Measurements from ENCODE around the gene ARRDC4.

Gene ARRDC4

GRCh38 chr15:97960364-97961066 is at the start of gene ARRDC4:
ARRDC4 (plus strand) TSS chr15:97960703; CDS start chr15:97960862, 159 bp downstream.
- peak; percentile 56 for TF ChIP-seq CREB1 (IDR thresholded peaks at IDR 0.05; ENCODE audit: low read depth)
- TF ChIP-seq, protein P1, sequence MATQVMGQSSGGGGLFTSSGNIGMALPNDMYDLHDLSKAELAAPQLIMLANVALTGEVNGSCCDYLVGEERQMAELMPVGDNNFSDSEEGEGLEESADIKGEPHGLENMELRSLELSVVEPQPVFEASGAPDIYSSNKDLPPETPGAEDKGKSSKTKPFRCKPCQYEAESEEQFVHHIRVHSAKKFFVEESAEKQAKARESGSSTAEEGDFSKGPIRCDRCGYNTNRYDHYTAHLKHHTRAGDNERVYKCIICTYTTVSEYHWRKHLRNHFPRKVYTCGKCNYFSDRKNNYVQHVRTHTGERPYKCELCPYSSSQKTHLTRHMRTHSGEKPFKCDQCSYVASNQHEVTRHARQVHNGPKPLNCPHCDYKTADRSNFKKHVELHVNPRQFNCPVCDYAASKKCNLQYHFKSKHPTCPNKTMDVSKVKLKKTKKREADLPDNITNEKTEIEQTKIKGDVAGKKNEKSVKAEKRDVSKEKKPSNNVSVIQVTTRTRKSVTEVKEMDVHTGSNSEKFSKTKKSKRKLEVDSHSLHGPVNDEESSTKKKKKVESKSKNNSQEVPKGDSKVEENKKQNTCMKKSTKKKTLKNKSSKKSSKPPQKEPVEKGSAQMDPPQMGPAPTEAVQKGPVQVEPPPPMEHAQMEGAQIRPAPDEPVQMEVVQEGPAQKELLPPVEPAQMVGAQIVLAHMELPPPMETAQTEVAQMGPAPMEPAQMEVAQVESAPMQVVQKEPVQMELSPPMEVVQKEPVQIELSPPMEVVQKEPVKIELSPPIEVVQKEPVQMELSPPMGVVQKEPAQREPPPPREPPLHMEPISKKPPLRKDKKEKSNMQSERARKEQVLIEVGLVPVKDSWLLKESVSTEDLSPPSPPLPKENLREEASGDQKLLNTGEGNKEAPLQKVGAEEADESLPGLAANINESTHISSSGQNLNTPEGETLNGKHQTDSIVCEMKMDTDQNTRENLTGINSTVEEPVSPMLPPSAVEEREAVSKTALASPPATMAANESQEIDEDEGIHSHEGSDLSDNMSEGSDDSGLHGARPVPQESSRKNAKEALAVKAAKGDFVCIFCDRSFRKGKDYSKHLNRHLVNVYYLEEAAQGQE (IDR thresholded peaks at IDR 0.05; ENCODE audit: low read depth) = no peak
- peak; percentile 99 for TF ChIP-seq EGR1 (IDR thresholded peaks at IDR 0.05)
- TF ChIP-seq, protein P2, sequence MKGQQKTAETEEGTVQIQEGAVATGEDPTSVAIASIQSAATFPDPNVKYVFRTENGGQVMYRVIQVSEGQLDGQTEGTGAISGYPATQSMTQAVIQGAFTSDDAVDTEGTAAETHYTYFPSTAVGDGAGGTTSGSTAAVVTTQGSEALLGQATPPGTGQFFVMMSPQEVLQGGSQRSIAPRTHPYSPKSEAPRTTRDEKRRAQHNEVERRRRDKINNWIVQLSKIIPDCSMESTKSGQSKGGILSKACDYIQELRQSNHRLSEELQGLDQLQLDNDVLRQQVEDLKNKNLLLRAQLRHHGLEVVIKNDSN (IDR thresholded peaks at IDR 0.05) = peak; percentile 90
- no peak for TF ChIP-seq CEBPB (IDR thresholded peaks at IDR 0.05)
- TF ChIP-seq, protein P3, sequence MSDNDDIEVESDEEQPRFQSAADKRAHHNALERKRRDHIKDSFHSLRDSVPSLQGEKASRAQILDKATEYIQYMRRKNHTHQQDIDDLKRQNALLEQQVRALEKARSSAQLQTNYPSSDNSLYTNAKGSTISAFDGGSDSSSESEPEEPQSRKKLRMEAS (IDR thresholded peaks at IDR 0.05) = peak; percentile 76
- TF ChIP-seq YY1 (IDR thresholded peaks at IDR 0.05; ENCODE audit: low read depth) = no peak
- no peak; the same call in 1 of the 2 replicates for TF ChIP-seq EP300 (IDR thresholded peaks at IDR 0.05; ENCODE audit: borderline replicate concordance)
- TF ChIP-seq TAF1 (IDR thresholded peaks at IDR 0.05; ENCODE audit: low read depth) = 0 out of 2 replicates have a peak, but pooled peaks have one; percentile 16

DNA sequence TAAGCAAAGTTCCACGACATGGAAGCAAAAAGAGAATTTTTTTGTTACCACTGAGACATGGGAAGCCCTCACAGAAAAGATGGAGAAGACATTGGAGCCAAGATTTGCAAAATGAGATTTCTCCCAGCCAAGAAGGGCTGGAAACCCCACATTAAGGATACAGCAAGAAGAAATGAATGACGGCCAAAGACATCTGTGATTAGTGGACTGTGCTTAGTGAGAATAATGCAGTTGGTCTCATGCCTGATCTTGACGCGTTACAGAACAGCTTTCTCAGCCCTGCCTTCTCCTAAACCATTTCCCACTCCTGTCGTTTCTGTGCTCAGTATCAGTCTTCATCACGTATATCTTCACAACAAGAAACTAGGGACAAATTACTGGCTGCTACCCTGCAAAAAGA is 45.8 kb upstream of the ARRDC4 start:
- TF ChIP-seq TAF1 (IDR thresholded peaks at IDR 0.05; ENCODE audit: low read depth) (no peak), ZBTB7A (IDR thresholded peaks at IDR 0.05; ENCODE audit: low read depth) (no peak), CEBPB (IDR thresholded peaks at IDR 0.05) (no peak), TEAD4 (IDR thresholded peaks at IDR 0.05) (no peak), YY1 (IDR thresholded peaks at IDR 0.05; ENCODE audit: low read depth) (no peak), EGR1 (IDR thresholded peaks at IDR 0.05) (no peak), TCF12 (IDR thresholded peaks at IDR 0.05; ENCODE audit: low read depth) (no peak), NFIC (IDR thresholded peaks at IDR 0.05) (no peak), RAD21 (IDR thresholded peaks at IDR 0.05; ENCODE audit: low read depth) (no peak), CREB1 (IDR thresholded peaks at IDR 0.05; ENCODE audit: low read depth) (no peak)
- TF ChIP-seq, protein P2 (IDR thresholded peaks at IDR 0.05) = no peak
- TF ChIP-seq, protein P3 (IDR thresholded peaks at IDR 0.05) = no peak
- TF ChIP-seq, protein P1 (IDR thresholded peaks at IDR 0.05; ENCODE audit: low read depth) = no peak

DNA sequence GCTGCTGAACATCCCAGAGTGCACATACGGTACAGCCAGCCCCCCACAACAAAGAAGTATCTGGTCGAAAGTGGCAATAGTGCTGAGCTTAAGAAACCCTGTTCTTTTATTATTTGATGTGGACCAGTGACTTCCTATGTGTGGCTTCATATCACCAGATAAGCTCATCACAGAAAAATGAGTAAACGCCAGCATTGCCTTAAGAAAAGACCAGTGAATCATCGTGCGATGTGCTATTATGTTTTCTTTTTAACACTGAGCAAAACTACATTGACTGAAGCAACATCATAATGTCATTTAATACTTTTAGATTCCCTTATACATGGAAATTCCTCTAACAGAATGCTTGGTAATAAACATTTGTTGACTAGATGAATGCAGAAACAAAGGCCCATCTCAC is 45.2 kb upstream of the ARRDC4 start:
- TF ChIP-seq TEAD4 (IDR thresholded peaks at IDR 0.05) = no peak

DNA sequence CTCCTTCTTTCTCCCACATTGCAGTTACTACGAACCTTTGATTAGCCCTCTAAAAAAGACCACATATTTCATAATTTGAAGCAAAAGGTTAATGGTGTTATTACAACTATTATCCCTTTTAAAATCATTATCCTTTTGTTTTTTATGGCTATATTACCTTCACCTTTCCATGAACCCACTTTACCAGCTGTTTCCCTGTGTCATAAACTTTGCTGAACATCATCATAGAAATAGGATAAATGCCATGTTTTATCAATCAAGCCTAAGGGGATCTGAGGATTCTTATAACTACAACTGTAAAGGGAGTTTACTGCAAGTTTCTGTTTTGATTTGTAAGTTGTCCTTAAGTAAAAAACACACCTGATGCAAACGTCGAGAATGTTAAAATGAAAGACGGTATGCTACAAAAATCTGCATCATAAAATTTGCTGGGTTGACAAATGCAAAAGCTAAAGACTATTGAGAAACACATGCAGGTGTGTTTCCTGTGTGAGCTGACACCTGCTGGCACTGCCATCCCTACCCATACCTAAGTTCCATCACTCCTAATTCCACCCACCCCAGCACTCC is 39.1 kb upstream of the ARRDC4 start:
- no peak for TF ChIP-seq FOXM1 (IDR thresholded peaks at IDR 0.05; ENCODE audit: borderline replicate concordance, low read depth)
- no peak for TF ChIP-seq TCF12 (IDR thresholded peaks at IDR 0.05; ENCODE audit: low read depth)
- no peak for TF ChIP-seq EP300 (IDR thresholded peaks at IDR 0.05; ENCODE audit: borderline replicate concordance)
- TF ChIP-seq TEAD4 (IDR thresholded peaks at IDR 0.05) = no peak
- TF ChIP-seq ZBTB7A (IDR thresholded peaks at IDR 0.05; ENCODE audit: low read depth) = no peak
- no peak for TF ChIP-seq EGR1 (IDR thresholded peaks at IDR 0.05)

- TF ChIP-seq YY1 (IDR thresholded peaks at IDR 0.05; ENCODE audit: low read depth) = no peak
- TF ChIP-seq EGR1 (IDR thresholded peaks at IDR 0.05) = no peak
- no peak for TF ChIP-seq TCF12 (IDR thresholded peaks at IDR 0.05; ENCODE audit: low read depth)
- TF ChIP-seq, protein P2 (IDR thresholded peaks at IDR 0.05) = no peak
- no peak for TF ChIP-seq ZBTB7A (IDR thresholded peaks at IDR 0.05; ENCODE audit: low read depth)
- TF ChIP-seq, protein P3 (IDR thresholded peaks at IDR 0.05) = no peak
- TF ChIP-seq, protein P1 (IDR thresholded peaks at IDR 0.05; ENCODE audit: low read depth) = no peak
- no peak for TF ChIP-seq EP300 (IDR thresholded peaks at IDR 0.05; ENCODE audit: borderline replicate concordance)
- TF ChIP-seq CEBPB (IDR thresholded peaks at IDR 0.05) = no peak
- TF ChIP-seq NFIC (IDR thresholded peaks at IDR 0.05) = no peak
- no peak for TF ChIP-seq RAD21 (IDR thresholded peaks at IDR 0.05; ENCODE audit: low read depth)
- TF ChIP-seq FOXM1 (IDR thresholded peaks at IDR 0.05; ENCODE audit: borderline replicate concordance, low read depth) = no peak
- no peak for TF ChIP-seq TAF1 (IDR thresholded peaks at IDR 0.05; ENCODE audit: low read depth)
- TF ChIP-seq TEAD4 (IDR thresholded peaks at IDR 0.05) = no peak
- TF ChIP-seq CREB1 (IDR thresholded peaks at IDR 0.05; ENCODE audit: low read depth) = no peak
These were observed 30.9 kb upstream of the ARRDC4 start for GRCh38 chr15:97929456-97930229.
